HCT116 (cell line): ENCODE results near the gene EIF5B. TPM values are rescaled to one million over a fixed set of nuclear protein-coding genes. Genes with fewer than 3 reads are reported as not detected.

Experiments
- ATAC-seq: fragments of 200-7000 bp; cut with Tn5 transposase; 2 replicates; pipeline ENCODE4 v1.9.1; 2020; ENCODE audit warnings: mild to moderate bottlenecking, moderate library complexity
- BruUV-seq: library from RNA; stranded (reverse); fragments of 400-500 nt; replicated peaks from 2 replicates; lab custom pipeline; 2021; lab: Mats Ljungman, UMichigan
- CTCF ChIA-PET: fragments of 300-600 bp; sonication (Branson Sonifier 250); formaldehyde crosslinking; loops from one replicate; lab custom pipeline; 2021; ENCODE audit warnings: antibody characterized with exemption; lab: Charles Lee
- POLR2A ChIA-PET: fragments of 300-600, 350-600 bp; sonication (Branson Sonifier 250); formaldehyde crosslinking; loops from one replicate; lab custom pipeline; 2021; ENCODE audit warnings: antibody characterized with exemption; lab: Charles Lee
- RAD21 ChIA-PET, 2 experiments: fragments of 300-600 bp; sonication (Branson Sonifier 250); formaldehyde crosslinking; loops; one replicate each; lab custom pipeline; 2023; ENCODE audit warnings: low total read pairs in 2 of 2; ENCODE audit not compliant: uncharacterized antibody in 2 of 2, unreplicated experiment in 2 of 2, low non-redundant PET in 1 of 2; lab: Charles Lee
- DNase-seq: peaks from one replicate; pipeline ENCODE4 v3.0.0-alpha.2; 2010; ENCODE audit warnings: low read depth, low spot score
- H2AFZ ChIP-seq: fragments of 200-600 bp; shearing (Covaris generic), sonication (generic); 2 replicates; pipeline ENCODE4 v1.6.1; 2017; ENCODE audit warnings: low read depth, mixed run types, mixed read lengths, antibody characterized with exemption, low read length; ENCODE audit not compliant: poor library complexity, severe bottlenecking
- H3K27ac ChIP-seq: 2 replicates; pipeline ENCODE4 v1.5.1; 2012; ENCODE audit warnings: low read depth, low read length
- H3K27me3 ChIP-seq: fragments of 200-600 bp; sonication (generic); 2 replicates; pipeline ENCODE4 v1.6.1; 2016; ENCODE audit warnings: mixed run types, low read length, mixed read lengths; ENCODE audit not compliant: insufficient read depth
- H3K36me3 ChIP-seq, 2 experiments: fragments of 200-500 bp in 1 of 2; fragments of 200-600 bp in 1 of 2; sonication (Bioruptor generic) in 1 of 2; sonication (generic) in 1 of 2; 2 replicates each; pipeline versions ENCODE4 v1.5.1 to v1.6.1; 2014 to 2016; ENCODE audit warnings: low read length in 2 of 2, inconsistent platforms in 1 of 2, mixed read lengths in 1 of 2, mixed run types in 1 of 2; ENCODE audit not compliant: insufficient read depth in 2 of 2, control insufficient read depth in 1 of 2
- H3K4me1 ChIP-seq, 2 experiments: fragments of 200-600 bp in 1 of 2; sonication (generic) in 1 of 2; 2 replicates each; pipeline versions ENCODE4 v1.5.1 to v1.6.1; 2012 to 2017; ENCODE audit warnings: low read length in 2 of 2, inconsistent platforms in 1 of 2, mild to moderate bottlenecking in 1 of 2, mixed read lengths in 1 of 2, mixed run types in 1 of 2, moderate library complexity in 1 of 2; ENCODE audit not compliant: insufficient read depth in 2 of 2, control insufficient read depth in 1 of 2
- H3K4me2 ChIP-seq: fragments of 200-600 bp; sonication (generic); 2 replicates; pipeline ENCODE4 v1.6.1; 2017; ENCODE audit warnings: mixed run types, low read length, mixed read lengths
- H3K4me3 ChIP-seq, 2 experiments: fragments of 200-600 bp in 1 of 2; sonication (generic) in 1 of 2; replicated peaks in 1 of 2; 2 replicates each; pipeline ENCODE4 v1.5.1; 2011 to 2016; ENCODE audit warnings: low read length in 2 of 2, control low read depth in 1 of 2, low read depth in 1 of 2, mild to moderate bottlenecking in 1 of 2, mixed read lengths in 1 of 2, mixed run types in 1 of 2
- H3K79me2 ChIP-seq: fragments of 200-600 bp; sonication (generic); 2 replicates; pipeline ENCODE4 v1.6.1; 2017; ENCODE audit warnings: mild to moderate bottlenecking, mixed run types, low read length, moderate library complexity, mixed read lengths; ENCODE audit not compliant: insufficient read depth
- H3K9ac ChIP-seq: fragments of 200-600 bp; sonication (generic); 2 replicates; pipeline ENCODE4 v1.6.1; 2016; ENCODE audit warnings: low read length, mixed read lengths
- H3K9me2 ChIP-seq: fragments of 200-600 bp; sonication (generic), shearing (Covaris generic); 2 replicates; pipeline ENCODE4 v1.6.1; 2017; ENCODE audit warnings: mixed run types, mild to moderate bottlenecking, moderate library complexity; ENCODE audit not compliant: insufficient read depth
- H3K9me3 ChIP-seq, 2 experiments: fragments of 200-500 bp in 1 of 2; fragments of 200-600 bp in 1 of 2; sonication (Bioruptor generic) in 1 of 2; sonication (generic) in 1 of 2; 2 replicates each; pipeline ENCODE4 v1.6.1; 2014 to 2017; ENCODE audit warnings: low read length in 2 of 2, mixed read lengths in 2 of 2, inconsistent platforms in 1 of 2, low read depth in 1 of 2, mild to moderate bottlenecking in 1 of 2, mixed run types in 1 of 2, moderate library complexity in 1 of 2; ENCODE audit not compliant: control insufficient read depth in 1 of 2, insufficient read depth in 1 of 2
- H4K20me1 ChIP-seq: fragments of 200-600 bp; sonication (generic), shearing (Covaris generic); 2 replicates; pipeline ENCODE4 v1.6.1; 2017; ENCODE audit warnings: mixed run types, mild to moderate bottlenecking, moderate library complexity; ENCODE audit not compliant: insufficient read depth
- CBX3 ChIP-seq: IDR thresholded peaks from 2 replicates; pipeline ENCODE4 v1.6.1; 2012; ENCODE audit warnings: low read depth
- CEBPB ChIP-seq: IDR thresholded peaks from 2 replicates; pipeline ENCODE4 v1.6.1; 2012; ENCODE audit warnings: low read depth
- EGR1 ChIP-seq: IDR thresholded peaks from 2 replicates; pipeline ENCODE4 v1.6.1; 2012; ENCODE audit warnings: low read depth
- ELF1 ChIP-seq: IDR thresholded peaks from 2 replicates; pipeline ENCODE4 v1.6.1; 2012; ENCODE audit warnings: low read depth, borderline replicate concordance
- EZH2 ChIP-seq: fragments of 200-600 bp; sonication (generic); IDR thresholded peaks from 2 replicates; pipeline ENCODE4 v1.6.1; 2017; ENCODE audit warnings: antibody characterized with exemption, mixed run types
- EZH2phosphoT487 ChIP-seq: fragments of 200-600 bp; IDR thresholded peaks from 2 replicates; pipeline ENCODE4 v1.6.1; 2018; ENCODE audit warnings: antibody characterized with exemption, borderline replicate concordance
- JUND ChIP-seq: IDR thresholded peaks from 2 replicates; pipeline ENCODE4 v1.6.1; 2012
- POLR2A ChIP-seq: IDR thresholded peaks from 2 replicates; pipeline ENCODE4 v1.7.0; 2011; ENCODE audit warnings: borderline replicate concordance; ENCODE audit not compliant: insufficient read depth, insufficient read length; ENCODE audit errors: extremely low read depth
- POLR2AphosphoS5 ChIP-seq: IDR thresholded peaks from 2 replicates; pipeline ENCODE4 v1.6.1; 2011; ENCODE audit warnings: mild to moderate bottlenecking, low read depth, low read length, moderate library complexity
- RAD21 ChIP-seq: IDR thresholded peaks from 2 replicates; pipeline ENCODE4 v1.6.1; 2012; ENCODE audit warnings: low read depth, mild to moderate bottlenecking
- SP1 ChIP-seq: IDR thresholded peaks from 2 replicates; pipeline ENCODE4 v1.6.1; 2012; ENCODE audit warnings: low read depth
- TCF7L2 ChIP-seq: IDR thresholded peaks from 2 replicates; pipeline ENCODE4 v1.7.0; 2011; ENCODE audit warnings: borderline replicate concordance, inconsistent platforms; ENCODE audit not compliant: insufficient read depth, insufficient read length; ENCODE audit errors: extremely low read depth
- ZFX ChIP-seq: fragments of 450-650 bp; IDR thresholded peaks from 2 replicates; pipeline ENCODE4 v1.6.1; 2017
- intact Hi-C: fragments of 100-400 bp; cut with micrococcal nuclease; formaldehyde crosslinking; loops from 2 replicates; pipeline ENCODE4 v1.10.0; 2022
- total RNA-seq: library from RNA; stranded (reverse); gene quantifications from one replicate; pipeline ENCODE4 v1.2.1, GENCODE V29; 2021; ENCODE audit not compliant: unreplicated experiment
- TF ChIP-seq, protein P1 (sequence below): IDR thresholded peaks from 2 replicates; pipeline ENCODE4 v1.6.1; 2012; ENCODE audit warnings: low read depth
- TF ChIP-seq, protein P2 (sequence below), 3 experiments: fragments of 200-600 bp in 1 of 3; sonication (generic) in 1 of 3; IDR thresholded peaks in 2 of 3; conservative IDR thresholded peaks in 1 of 3; 2 replicates each; pipeline ENCODE4 v1.5.1; 2012 to 2017; ENCODE audit warnings: low read depth in 2 of 3, low read length in 2 of 3, antibody characterized with exemption in 1 of 3, borderline replicate concordance in 1 of 3, control low read depth in 1 of 3, mild to moderate bottlenecking in 1 of 3, mixed read lengths in 1 of 3, mixed run types in 1 of 3, moderate library complexity in 1 of 3; ENCODE audit not compliant: insufficient read depth in 1 of 3
- TF ChIP-seq, protein P3 (sequence below): IDR thresholded peaks from 2 replicates; pipeline ENCODE4 v1.6.1; 2012
- TF ChIP-seq, protein P4 (sequence below): IDR thresholded peaks from 2 replicates; pipeline ENCODE4 v1.6.1; 2012

EIF5B gene
- total RNA-seq, 1 experiment from 2014 or later, result 65.9 TPM

DNA sequence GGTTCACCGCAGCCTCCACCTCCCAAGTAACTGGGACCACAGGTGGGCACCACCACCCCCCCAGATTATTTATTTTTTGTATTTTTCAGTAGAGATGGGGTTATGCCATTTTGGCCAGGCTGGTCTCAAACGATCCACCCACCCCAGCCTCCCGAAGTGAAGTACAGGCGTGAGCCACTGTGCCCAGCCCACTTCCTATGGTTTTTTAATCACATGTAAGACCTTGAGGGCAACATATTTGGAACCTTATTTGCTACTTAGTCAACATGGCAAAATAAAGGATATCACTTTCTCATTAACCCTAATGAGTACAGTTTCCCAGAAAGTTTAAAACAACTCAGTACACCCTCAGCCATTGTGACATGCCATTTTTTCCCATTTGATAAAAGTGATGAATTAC, 64.7 kb downstream of the EIF5B start:
- Histone ChIP-seq H3K79me2 (no peaks in the 10 kb centered on the region; the same call in 1 of the 2 replicates), H3K27me3 (no peaks in the 10 kb centered on the region), H3K4me1 (peaks cover 0 to 6% of the 10 kb centered on the region in 2 experiments; a peak in 1 of 4 replicates), H3K36me3 (peaks cover 46 to 74% of the 10 kb centered on the region in 2 experiments), H2AFZ (no peak overlapping the region), H3K27ac (no peak overlapping the region), H4K20me1 (no peaks in the 10 kb centered on the region), H3K4me3 (no peak overlapping the region), H3K9me3 (no peaks in the 10 kb centered on the region), H3K4me2 (no peak overlapping the region), H3K9ac (no peak overlapping the region), H3K9me2 (no peaks in the 10 kb centered on the region)
- DNase-seq (no peak), ATAC-seq (no peak)
- ChIA-PET RAD21 (no interaction called here), CTCF (no interaction called here), POLR2A (no interaction called here)
- BruUV-seq, result no TSS peak
- intact Hi-C loops, result no loop called here
- TF ChIP-seq SP1, result no peak

DNA sequence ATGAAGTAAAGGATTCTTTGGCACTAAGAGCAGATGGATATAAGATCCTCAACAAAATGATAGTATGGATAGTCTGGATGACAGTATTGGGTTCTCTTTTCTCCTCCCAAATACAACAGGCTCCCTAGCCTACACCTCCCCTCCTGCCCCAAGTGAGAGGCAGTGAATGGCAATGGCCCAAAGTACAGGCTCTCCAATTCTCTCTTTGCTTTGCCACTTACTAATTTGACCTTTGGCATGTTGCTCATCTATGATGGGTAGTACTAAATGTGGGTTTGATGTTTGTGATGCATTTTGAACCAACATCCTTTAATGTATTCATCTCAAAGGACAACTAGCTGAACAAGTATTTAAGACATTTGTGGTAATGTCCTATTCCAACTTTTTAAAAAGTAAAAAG, 65.9 kb downstream of the EIF5B start:
- no peak for DNase-seq
- RAD21 ChIA-PET, result no interaction called here
- Histone ChIP-seq H3K27me3 (no peaks in the 10 kb centered on the region), H3K9ac (no peak overlapping the region), H3K9me3 (no peaks in the 10 kb centered on the region), H3K4me3 (no peak overlapping the region), H3K9me2 (no peaks in the 10 kb centered on the region), H3K4me1 (peaks cover 0 to 6% of the 10 kb centered on the region in 2 experiments; a peak in 1 of 4 replicates), H3K27ac (no peak overlapping the region), H3K36me3 (peaks cover 45 to 65% of the 10 kb centered on the region in 2 experiments), H3K4me2 (no peak overlapping the region), H3K79me2 (no peaks in the 10 kb centered on the region; the same call in 1 of the 2 replicates), H2AFZ (no peak overlapping the region), H4K20me1 (no peaks in the 10 kb centered on the region)
- POLR2A ChIA-PET, result no interaction called here
- ATAC-seq, result no peak
- intact Hi-C loops, result no loop called here
- CTCF ChIA-PET, result interaction anchor here (0.8 kb wide), 1 partner anchor 87 kb away, joined by 3 read pairs; the partner anchor contains the start of gene REV1
- BruUV-seq, result no TSS peak
- TF ChIP-seq JUND (no peak), CEBPB (no peak), EZH2phosphoT487 (no peak), TCF7L2 (no peak), ELF1 (no peak), SP1 (no peak), POLR2AphosphoS5 (no peak), EGR1 (no peak), EZH2 (no peak), RAD21 (no peak), POLR2A (no peak), ZFX (no peak), CBX3 (no peak)
- TF ChIP-seq, protein P1, sequence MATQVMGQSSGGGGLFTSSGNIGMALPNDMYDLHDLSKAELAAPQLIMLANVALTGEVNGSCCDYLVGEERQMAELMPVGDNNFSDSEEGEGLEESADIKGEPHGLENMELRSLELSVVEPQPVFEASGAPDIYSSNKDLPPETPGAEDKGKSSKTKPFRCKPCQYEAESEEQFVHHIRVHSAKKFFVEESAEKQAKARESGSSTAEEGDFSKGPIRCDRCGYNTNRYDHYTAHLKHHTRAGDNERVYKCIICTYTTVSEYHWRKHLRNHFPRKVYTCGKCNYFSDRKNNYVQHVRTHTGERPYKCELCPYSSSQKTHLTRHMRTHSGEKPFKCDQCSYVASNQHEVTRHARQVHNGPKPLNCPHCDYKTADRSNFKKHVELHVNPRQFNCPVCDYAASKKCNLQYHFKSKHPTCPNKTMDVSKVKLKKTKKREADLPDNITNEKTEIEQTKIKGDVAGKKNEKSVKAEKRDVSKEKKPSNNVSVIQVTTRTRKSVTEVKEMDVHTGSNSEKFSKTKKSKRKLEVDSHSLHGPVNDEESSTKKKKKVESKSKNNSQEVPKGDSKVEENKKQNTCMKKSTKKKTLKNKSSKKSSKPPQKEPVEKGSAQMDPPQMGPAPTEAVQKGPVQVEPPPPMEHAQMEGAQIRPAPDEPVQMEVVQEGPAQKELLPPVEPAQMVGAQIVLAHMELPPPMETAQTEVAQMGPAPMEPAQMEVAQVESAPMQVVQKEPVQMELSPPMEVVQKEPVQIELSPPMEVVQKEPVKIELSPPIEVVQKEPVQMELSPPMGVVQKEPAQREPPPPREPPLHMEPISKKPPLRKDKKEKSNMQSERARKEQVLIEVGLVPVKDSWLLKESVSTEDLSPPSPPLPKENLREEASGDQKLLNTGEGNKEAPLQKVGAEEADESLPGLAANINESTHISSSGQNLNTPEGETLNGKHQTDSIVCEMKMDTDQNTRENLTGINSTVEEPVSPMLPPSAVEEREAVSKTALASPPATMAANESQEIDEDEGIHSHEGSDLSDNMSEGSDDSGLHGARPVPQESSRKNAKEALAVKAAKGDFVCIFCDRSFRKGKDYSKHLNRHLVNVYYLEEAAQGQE, result no peak
- TF ChIP-seq, protein P2, sequence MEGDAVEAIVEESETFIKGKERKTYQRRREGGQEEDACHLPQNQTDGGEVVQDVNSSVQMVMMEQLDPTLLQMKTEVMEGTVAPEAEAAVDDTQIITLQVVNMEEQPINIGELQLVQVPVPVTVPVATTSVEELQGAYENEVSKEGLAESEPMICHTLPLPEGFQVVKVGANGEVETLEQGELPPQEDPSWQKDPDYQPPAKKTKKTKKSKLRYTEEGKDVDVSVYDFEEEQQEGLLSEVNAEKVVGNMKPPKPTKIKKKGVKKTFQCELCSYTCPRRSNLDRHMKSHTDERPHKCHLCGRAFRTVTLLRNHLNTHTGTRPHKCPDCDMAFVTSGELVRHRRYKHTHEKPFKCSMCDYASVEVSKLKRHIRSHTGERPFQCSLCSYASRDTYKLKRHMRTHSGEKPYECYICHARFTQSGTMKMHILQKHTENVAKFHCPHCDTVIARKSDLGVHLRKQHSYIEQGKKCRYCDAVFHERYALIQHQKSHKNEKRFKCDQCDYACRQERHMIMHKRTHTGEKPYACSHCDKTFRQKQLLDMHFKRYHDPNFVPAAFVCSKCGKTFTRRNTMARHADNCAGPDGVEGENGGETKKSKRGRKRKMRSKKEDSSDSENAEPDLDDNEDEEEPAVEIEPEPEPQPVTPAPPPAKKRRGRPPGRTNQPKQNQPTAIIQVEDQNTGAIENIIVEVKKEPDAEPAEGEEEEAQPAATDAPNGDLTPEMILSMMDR (IDR thresholded peaks at IDR 0.05 in 2 of 3, conservative IDR thresholded peaks at IDR 0.05 in 1 of 3; ENCODE audit: borderline replicate concordance in 1 of 3, insufficient read depth in 1 of 3, low read depth in 2 of 3, low read length in 2 of 3), result no peak
- TF ChIP-seq, protein P3, sequence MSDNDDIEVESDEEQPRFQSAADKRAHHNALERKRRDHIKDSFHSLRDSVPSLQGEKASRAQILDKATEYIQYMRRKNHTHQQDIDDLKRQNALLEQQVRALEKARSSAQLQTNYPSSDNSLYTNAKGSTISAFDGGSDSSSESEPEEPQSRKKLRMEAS, result no peak
- TF ChIP-seq, protein P4, sequence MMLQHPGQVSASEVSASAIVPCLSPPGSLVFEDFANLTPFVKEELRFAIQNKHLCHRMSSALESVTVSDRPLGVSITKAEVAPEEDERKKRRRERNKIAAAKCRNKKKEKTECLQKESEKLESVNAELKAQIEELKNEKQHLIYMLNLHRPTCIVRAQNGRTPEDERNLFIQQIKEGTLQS, result no peak
